Suprapubic skin (tissue), 4 donors: ENCODE measurements around the gene ZBTB21. TPM values are rescaled to one million over a fixed set of nuclear protein-coding genes. Genes with fewer than 3 reads are reported as not detected.

Experiments used
- DNase-seq, 2 donors: peaks; one replicate each; pipeline ENCODE4 v3.0.0-alpha.2; 2019; ENCODE audit warnings: low spot score in 2 of 2
- H3K27ac ChIP-seq: fragments of 200-600 bp; sonication (generic); one replicate; pipeline ENCODE4 v1.5.1; 2019
- H3K27me3 ChIP-seq: fragments of 200-600 bp; sonication (generic); one replicate; pipeline ENCODE4 v1.5.1; 2019
- H3K36me3 ChIP-seq: fragments of 200-600 bp; sonication (generic); one replicate; pipeline ENCODE4 v1.5.1; 2019
- H3K4me1 ChIP-seq: fragments of 200-600 bp; sonication (generic); one replicate; pipeline ENCODE4 v1.5.1; 2019
- H3K4me3 ChIP-seq: fragments of 200-600 bp; sonication (generic); one replicate; pipeline ENCODE4 v1.5.1; 2019; ENCODE audit warnings: mild to moderate bottlenecking
- H3K9me3 ChIP-seq: fragments of 200-600 bp; sonication (generic); one replicate; pipeline ENCODE4 v1.5.1; 2019
- CTCF ChIP-seq, 2 donors: fragments of 200-600 bp in 1 of 2; fragments of 450-650 bp in 1 of 2; sonication (generic) in 1 of 2; IDR thresholded peaks; one replicate each; pipeline ENCODE4 v1.5.1; 2016 to 2019; ENCODE audit warnings: antibody characterized with exemption in 2 of 2, mild to moderate bottlenecking in 1 of 2, moderate library complexity in 1 of 2
- EP300 ChIP-seq: sonication (generic); formaldehyde crosslinking; IDR thresholded peaks from one replicate; pipeline ENCODE4 v1.6.1; 2017; ENCODE audit warnings: antibody characterized with exemption
- POLR2A ChIP-seq, 2 donors: fragments of 450-650 bp; IDR thresholded peaks; one replicate each; pipeline ENCODE4 v1.6.1; 2017; ENCODE audit warnings: antibody characterized with exemption in 2 of 2, mild to moderate bottlenecking in 2 of 2, moderate library complexity in 2 of 2
- POLR2AphosphoS5 ChIP-seq, 3 donors: sonication (generic); formaldehyde crosslinking; IDR thresholded peaks; one replicate each; pipeline ENCODE4 v1.6.1; 2017; ENCODE audit warnings: antibody characterized with exemption in 3 of 3
- WGBS: methylation state at CpG from one replicate; pipeline ENCODE4 v1.1.5; 2018; 5-methylcytosine and 5-hydroxymethylcytosine counted together
- total RNA-seq, 4 donors: library from RNA; depleted of rRNA; stranded (reverse); fragments of >200 nt; gene quantifications; one replicate each; pipeline ENCODE4 v1.1.0, GENCODE V29; 2016

Gene ZBTB21
- total RNA-seq, 4 donors from 2014 or later: 24.5 to 39.1 (median 30.5) TPM

DNA sequence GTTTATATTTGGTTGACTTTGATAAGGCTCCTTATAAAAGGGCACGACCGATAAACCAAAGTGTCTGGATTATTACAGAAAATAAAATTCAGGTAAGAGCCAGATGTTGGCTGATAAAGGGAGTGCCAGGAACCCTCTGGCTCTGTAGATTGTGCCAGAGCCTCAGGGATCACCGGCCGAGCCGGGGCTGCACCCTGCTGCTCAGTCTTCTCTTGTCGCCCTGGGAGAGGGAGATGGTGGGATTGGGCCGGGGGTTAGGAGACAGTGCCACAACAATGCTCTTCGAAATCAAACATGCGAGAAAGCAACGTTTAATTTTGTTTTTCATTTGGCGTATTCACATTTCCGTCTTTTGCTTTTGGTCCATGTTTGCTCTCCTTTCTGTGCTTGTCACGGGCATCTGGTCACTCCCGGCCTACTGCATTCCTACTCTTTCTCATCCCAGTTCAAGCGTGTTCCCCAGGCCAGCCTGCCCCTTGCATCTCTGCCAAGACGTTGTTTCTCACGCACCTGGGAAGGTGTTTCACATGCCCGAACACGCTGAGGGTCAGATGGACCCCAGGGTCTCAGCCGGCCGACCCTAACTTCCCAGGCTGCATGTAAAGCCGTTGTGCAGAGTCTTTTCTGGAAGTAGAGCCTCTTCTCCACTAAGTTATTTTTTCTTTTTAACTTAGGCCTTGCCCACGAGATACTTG, 37.5 kb downstream of the ZBTB21 start:
- no peaks in the 10 kb centered on the region for H3K36me3 ChIP-seq
- no peak for TF ChIP-seq POLR2A (IDR thresholded peaks at IDR 0.05)
- no peak for TF ChIP-seq EP300
- no peak for TF ChIP-seq POLR2AphosphoS5 (IDR thresholded peaks at IDR 0.05)
- no peak for TF ChIP-seq CTCF (IDR thresholded peaks at IDR 0.05)
- no peak overlapping the region for H3K4me3 ChIP-seq
- H3K9me3 ChIP-seq: no peaks in the 10 kb centered on the region
- H3K4me1 ChIP-seq: peaks cover 21% of the 10 kb centered on the region
- no peak overlapping the region for H3K27ac ChIP-seq
- H3K27me3 ChIP-seq: no peaks in the 10 kb centered on the region
- DNase-seq: peak in 1 of 2 donors; percentile 65
- WGBS: 87% methylated on average over 23 of the region's 23 CpGs

DNA sequence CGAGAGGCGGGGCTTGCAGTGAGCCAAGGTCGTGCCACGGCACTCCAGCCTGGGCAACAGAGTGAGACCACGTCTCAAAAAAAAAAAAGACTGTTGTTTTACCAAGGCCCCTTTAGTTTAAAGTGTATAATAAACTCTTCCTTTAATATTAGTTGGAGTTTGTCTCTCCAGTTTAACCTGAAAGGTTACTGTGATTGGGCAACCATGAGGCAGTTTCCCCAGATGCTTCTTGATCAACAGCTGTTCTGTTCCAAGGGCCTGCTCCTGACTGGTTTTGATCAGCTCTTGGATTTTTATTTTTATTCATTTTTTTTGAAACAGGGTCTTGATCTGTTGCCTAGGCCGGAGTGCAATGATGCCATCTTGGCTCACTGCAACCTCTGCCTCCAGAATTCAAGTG, 38.3 kb downstream of the ZBTB21 start:
- Histone ChIP-seq H3K4me3 (no peak overlapping the region), H3K36me3 (no peaks in the 10 kb centered on the region), H3K27me3 (no peaks in the 10 kb centered on the region), H3K4me1 (peaks cover 21% of the 10 kb centered on the region), H3K9me3 (no peaks in the 10 kb centered on the region), H3K27ac (no peak overlapping the region)
- 96% methylated on average over 6 of the region's 6 CpGs for WGBS
- DNase-seq: no peak
- TF ChIP-seq POLR2AphosphoS5 (IDR thresholded peaks at IDR 0.05) (no peak), EP300 (no peak), POLR2A (IDR thresholded peaks at IDR 0.05) (no peak), CTCF (IDR thresholded peaks at IDR 0.05) (no peak)

DNA sequence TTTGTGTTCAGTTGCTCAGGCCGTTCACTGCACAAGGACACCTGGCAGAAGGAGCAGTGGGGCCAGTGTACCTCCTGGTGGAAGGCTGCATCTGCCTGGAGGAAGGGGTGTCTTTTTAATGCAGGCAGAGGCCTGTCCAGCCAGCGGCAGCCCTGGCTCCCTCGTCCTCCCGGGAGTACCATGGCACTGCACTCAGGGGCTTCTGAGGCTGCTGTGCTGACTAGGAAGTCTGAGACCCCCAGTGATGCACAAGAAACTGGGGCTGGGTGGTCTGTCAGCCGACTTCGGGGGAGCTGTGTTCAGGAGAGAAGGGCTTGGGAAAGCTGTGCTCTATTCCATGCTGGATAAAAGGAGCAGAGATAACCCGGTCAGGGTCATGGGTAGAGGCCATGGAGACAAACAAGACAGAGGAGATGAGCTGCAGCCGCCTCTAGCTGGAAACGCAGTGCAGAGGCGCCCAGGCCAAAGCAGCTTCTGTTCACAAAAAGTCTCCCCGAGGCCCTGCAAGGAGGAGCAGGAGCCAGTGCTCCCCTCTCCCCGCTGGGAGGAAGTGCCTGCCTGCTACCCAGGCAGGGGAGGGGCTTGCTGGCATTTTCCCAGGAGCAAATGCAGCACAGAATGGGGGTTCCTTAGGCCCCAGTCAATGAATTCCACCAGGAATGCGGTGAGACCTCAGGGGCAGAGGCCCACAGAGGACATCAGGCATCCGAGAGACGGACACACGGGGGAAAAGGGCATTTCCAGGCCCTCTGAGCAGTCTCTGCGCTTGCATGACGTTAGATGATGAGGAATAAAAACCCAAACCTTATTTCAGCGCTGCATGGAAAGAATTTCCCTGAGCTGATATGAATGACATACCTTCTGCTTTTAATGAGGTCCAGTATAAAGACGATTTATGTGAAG, 39.2 kb downstream of the ZBTB21 start:
- no peak overlapping the region for H3K4me3 ChIP-seq
- H3K9me3 ChIP-seq: no peaks in the 10 kb centered on the region
- WGBS: 87% methylated on average over 20 of the region's 20 CpGs
- no peaks in the 10 kb centered on the region for H3K36me3 ChIP-seq
- H3K27me3 ChIP-seq: no peaks in the 10 kb centered on the region
- TF ChIP-seq CTCF (IDR thresholded peaks at IDR 0.05): no peak
- no peak for TF ChIP-seq POLR2A (IDR thresholded peaks at IDR 0.05)
- no peak for TF ChIP-seq POLR2AphosphoS5 (IDR thresholded peaks at IDR 0.05)
- H3K4me1 ChIP-seq: peaks cover 21% of the 10 kb centered on the region
- peak in 1 of 2 donors; percentile 48 for DNase-seq
- no peak overlapping the region for H3K27ac ChIP-seq

GRCh38 chr21:41970106-41970391, 40.1 kb downstream of the ZBTB21 start:
- H3K9me3 ChIP-seq: no peaks in the 10 kb centered on the region
- DNase-seq: no peak
- no peaks in the 10 kb centered on the region for H3K27me3 ChIP-seq
- no peak overlapping the region for H3K4me3 ChIP-seq
- no peak overlapping the region for H3K27ac ChIP-seq
- 100% methylated on average over 2 of the region's 5 CpGs for WGBS
- peaks cover 21% of the 10 kb centered on the region for H3K4me1 ChIP-seq
- no peak for TF ChIP-seq EP300
- no peaks in the 10 kb centered on the region for H3K36me3 ChIP-seq

- 100% methylated on average over 3 of the region's 4 CpGs for WGBS
- DNase-seq: no peak
- H3K36me3 ChIP-seq: no peaks in the 10 kb centered on the region
- no peak for TF ChIP-seq POLR2AphosphoS5 (IDR thresholded peaks at IDR 0.05)
- TF ChIP-seq POLR2A (IDR thresholded peaks at IDR 0.05): no peak
- TF ChIP-seq CTCF (IDR thresholded peaks at IDR 0.05): no peak
- no peak for TF ChIP-seq EP300
- H3K27me3 ChIP-seq: no peaks in the 10 kb centered on the region
- no peak overlapping the region for H3K4me3 ChIP-seq
- no peaks in the 10 kb centered on the region for H3K9me3 ChIP-seq
- H3K4me1 ChIP-seq: peaks cover 4% of the 10 kb centered on the region
- no peak overlapping the region for H3K27ac ChIP-seq
Observed at GRCh38 chr21:41967708-41968107, 42.5 kb downstream of the ZBTB21 start.
